ENCODE data around the gene SLC16A2.

DNA sequence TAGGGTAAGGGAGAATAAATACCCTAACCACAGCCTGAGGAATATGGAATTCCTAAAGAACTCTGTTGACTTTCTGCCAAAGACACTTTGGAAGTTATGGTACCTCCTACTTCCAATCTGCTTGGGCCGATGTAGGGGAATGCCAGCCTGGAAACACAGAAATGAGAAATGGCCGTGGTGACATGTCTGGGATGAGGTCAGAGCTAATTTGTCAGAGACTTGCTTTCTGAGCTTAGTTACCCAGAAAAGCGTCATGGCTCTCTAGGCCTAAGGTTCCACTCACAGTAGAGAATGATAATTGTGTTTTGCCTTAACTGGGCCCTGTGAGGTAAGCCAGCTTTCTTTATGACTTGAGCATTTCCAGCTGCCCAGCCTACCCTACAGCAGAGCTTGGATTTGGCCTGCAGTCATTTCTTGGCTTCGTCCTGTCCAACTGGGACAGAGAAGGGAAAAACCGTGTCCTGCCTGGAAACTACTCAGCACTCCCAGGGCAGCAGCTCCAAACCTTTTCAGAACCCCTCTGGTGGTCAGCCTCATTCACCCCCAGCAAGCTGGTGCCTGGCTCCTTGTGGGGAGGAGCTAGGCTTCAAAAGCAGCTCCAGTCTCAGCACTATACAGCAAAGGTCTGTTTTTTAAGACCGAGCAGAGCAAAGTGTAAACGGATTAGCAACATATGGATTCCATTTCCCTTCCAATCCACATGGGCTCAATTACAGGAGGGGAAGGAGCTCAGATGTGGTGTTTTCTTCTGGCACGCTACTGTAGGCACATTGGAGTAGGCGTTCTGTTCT is 100.9 kb downstream of the SLC16A2 start:
- TF ChIP-seq, protein P1, sequence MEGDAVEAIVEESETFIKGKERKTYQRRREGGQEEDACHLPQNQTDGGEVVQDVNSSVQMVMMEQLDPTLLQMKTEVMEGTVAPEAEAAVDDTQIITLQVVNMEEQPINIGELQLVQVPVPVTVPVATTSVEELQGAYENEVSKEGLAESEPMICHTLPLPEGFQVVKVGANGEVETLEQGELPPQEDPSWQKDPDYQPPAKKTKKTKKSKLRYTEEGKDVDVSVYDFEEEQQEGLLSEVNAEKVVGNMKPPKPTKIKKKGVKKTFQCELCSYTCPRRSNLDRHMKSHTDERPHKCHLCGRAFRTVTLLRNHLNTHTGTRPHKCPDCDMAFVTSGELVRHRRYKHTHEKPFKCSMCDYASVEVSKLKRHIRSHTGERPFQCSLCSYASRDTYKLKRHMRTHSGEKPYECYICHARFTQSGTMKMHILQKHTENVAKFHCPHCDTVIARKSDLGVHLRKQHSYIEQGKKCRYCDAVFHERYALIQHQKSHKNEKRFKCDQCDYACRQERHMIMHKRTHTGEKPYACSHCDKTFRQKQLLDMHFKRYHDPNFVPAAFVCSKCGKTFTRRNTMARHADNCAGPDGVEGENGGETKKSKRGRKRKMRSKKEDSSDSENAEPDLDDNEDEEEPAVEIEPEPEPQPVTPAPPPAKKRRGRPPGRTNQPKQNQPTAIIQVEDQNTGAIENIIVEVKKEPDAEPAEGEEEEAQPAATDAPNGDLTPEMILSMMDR (IDR thresholded peaks at IDR 0.05): no peak
- TF ChIP-seq POLR2A (IDR thresholded peaks at IDR 0.05): no peak

Measured in transverse colon (tissue), 3 donors.